DND-41 (cell line): Measurements from ENCODE around the gene ONECUT1.

ENCODE experiments used
- ATAC-seq: fragments of 200-7000 bp; cut with Tn5 transposase; 3 replicates; pipeline ENCODE4 v1.9.1; 2021; ENCODE audit warnings: low read depth; ENCODE audit not compliant: insufficient read depth
- DNase-seq: peaks from one replicate; pipeline ENCODE4 v3.0.0-alpha.2; 2020
- H2AFZ ChIP-seq: 2 replicates; pipeline ENCODE4 v1.6.0; 2012; ENCODE audit warnings: low read depth, low read length
- H3K27ac ChIP-seq: 2 replicates; pipeline ENCODE4 v1.5.1; 2012; ENCODE audit warnings: low read length, inconsistent platforms
- H3K27me3 ChIP-seq: fragments of 200-600 bp; sonication (generic); 2 replicates; pipeline ENCODE4 v1.6.0; 2012; ENCODE audit warnings: low read length, mild to moderate bottlenecking, inconsistent platforms; ENCODE audit not compliant: insufficient read depth, poor library complexity
- H3K36me3 ChIP-seq: 2 replicates; pipeline ENCODE4 v1.5.1; 2012; ENCODE audit warnings: low read length, inconsistent platforms; ENCODE audit not compliant: insufficient read depth
- H3K4me1 ChIP-seq: 2 replicates; pipeline ENCODE4 v1.5.1; 2012; ENCODE audit warnings: mild to moderate bottlenecking, low read length; ENCODE audit not compliant: insufficient read depth
- H3K4me2 ChIP-seq: 2 replicates; pipeline ENCODE4 v1.6.0; 2012; ENCODE audit warnings: mild to moderate bottlenecking, moderate library complexity, low read length, inconsistent platforms; ENCODE audit not compliant: insufficient read depth
- H3K4me3 ChIP-seq, 2 experiments: fragments of 200-600 bp in 1 of 2; shearing (Covaris generic) in 1 of 2; 2 replicates each; pipeline ENCODE4 v1.5.1; 2012 to 2016; ENCODE audit warnings: inconsistent platforms in 2 of 2, low read length in 2 of 2, mild to moderate bottlenecking in 2 of 2, low read depth in 1 of 2, moderate library complexity in 1 of 2
- H3K79me2 ChIP-seq: 2 replicates; pipeline ENCODE4 v1.6.0; 2012; ENCODE audit warnings: low read length, inconsistent platforms; ENCODE audit not compliant: insufficient read depth
- H3K9ac ChIP-seq: 2 replicates; pipeline ENCODE4 v1.6.0; 2012; ENCODE audit warnings: low read depth, mild to moderate bottlenecking, inconsistent platforms, low read length, moderate library complexity
- H3K9me3 ChIP-seq: 2 replicates; pipeline ENCODE4 v1.5.1; 2012; ENCODE audit warnings: low read length, moderate library complexity, mild to moderate bottlenecking, inconsistent platforms; ENCODE audit not compliant: insufficient read depth, severe bottlenecking
- H4K20me1 ChIP-seq: 2 replicates; pipeline ENCODE4 v1.6.0; 2012; ENCODE audit warnings: low read length; ENCODE audit not compliant: insufficient read depth
- EZH2 ChIP-seq: IDR thresholded peaks from 3 replicates; pipeline ENCODE4 v1.6.1; 2012; ENCODE audit warnings: borderline replicate concordance, low read depth, mild to moderate bottlenecking, moderate library complexity, low read length, inconsistent platforms; ENCODE audit not compliant: severe bottlenecking
- TF ChIP-seq, protein P1 (sequence below): IDR thresholded peaks from 2 replicates; pipeline ENCODE4 v1.5.1; 2012; ENCODE audit warnings: borderline replicate concordance, low read length, moderate library complexity, mild to moderate bottlenecking; ENCODE audit not compliant: poor library complexity, severe bottlenecking; ENCODE audit errors: extremely low read depth

Gene ONECUT1

DNA sequence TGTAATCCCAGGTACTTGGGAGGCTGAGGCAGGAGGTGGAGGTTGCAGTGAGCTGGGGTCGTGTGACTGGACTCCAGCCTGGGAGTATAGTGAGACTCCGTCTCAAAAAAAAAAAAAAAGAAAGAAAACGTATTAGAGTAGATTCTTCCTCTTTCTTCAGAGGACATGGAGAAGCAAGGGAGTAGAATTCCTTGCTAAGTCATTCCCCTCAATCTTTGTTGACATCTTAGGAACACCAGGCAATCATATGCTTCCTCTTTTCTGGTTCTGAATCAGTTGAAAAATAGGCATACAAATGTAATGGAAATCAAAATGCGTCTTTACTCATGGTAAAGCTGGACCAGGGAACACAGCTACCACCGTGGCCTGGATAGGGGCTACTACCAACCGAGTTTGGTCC lies 72.7 kb downstream of the ONECUT1 start:
- Histone ChIP-seq H3K4me2 (no peak overlapping the region), H4K20me1 (no peaks in the 10 kb centered on the region), H3K27me3 (no peaks in the 10 kb centered on the region), H3K4me1 (no peaks in the 10 kb centered on the region), H3K79me2 (no peaks in the 10 kb centered on the region), H3K27ac (no peak overlapping the region), H3K4me3 (no peak overlapping the region), H3K36me3 (no peaks in the 10 kb centered on the region), H2AFZ (no peak overlapping the region), H3K9me3 (no peaks in the 10 kb centered on the region), H3K9ac (no peak overlapping the region)
- ATAC-seq (no peak), DNase-seq (no peak)
- no peak for TF ChIP-seq EZH2
- TF ChIP-seq, protein P1, sequence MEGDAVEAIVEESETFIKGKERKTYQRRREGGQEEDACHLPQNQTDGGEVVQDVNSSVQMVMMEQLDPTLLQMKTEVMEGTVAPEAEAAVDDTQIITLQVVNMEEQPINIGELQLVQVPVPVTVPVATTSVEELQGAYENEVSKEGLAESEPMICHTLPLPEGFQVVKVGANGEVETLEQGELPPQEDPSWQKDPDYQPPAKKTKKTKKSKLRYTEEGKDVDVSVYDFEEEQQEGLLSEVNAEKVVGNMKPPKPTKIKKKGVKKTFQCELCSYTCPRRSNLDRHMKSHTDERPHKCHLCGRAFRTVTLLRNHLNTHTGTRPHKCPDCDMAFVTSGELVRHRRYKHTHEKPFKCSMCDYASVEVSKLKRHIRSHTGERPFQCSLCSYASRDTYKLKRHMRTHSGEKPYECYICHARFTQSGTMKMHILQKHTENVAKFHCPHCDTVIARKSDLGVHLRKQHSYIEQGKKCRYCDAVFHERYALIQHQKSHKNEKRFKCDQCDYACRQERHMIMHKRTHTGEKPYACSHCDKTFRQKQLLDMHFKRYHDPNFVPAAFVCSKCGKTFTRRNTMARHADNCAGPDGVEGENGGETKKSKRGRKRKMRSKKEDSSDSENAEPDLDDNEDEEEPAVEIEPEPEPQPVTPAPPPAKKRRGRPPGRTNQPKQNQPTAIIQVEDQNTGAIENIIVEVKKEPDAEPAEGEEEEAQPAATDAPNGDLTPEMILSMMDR: no peak

DNA sequence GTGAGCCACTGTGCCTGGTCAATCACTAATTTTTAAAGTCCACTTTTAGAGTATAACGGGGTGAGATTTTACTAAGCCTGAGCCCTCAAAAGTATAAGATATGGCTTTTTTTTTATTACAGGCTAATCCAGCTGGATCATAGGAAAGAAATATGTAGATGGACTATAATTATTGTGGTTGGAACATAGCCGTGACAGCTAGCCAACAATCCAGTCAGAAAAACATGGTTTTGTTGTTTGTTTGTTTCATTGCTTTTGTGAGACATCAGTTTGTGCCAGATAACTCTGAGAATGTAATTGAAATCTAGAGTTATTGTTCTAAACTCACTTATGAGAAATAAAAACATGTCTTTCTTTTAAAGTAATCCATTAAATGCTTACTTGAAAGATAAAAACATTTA lies 73.6 kb downstream of the ONECUT1 start:
- Histone ChIP-seq H3K9ac (no peak overlapping the region), H3K4me1 (no peaks in the 10 kb centered on the region), H3K9me3 (no peaks in the 10 kb centered on the region), H2AFZ (no peak overlapping the region), H3K27me3 (no peaks in the 10 kb centered on the region), H4K20me1 (no peaks in the 10 kb centered on the region), H3K36me3 (no peaks in the 10 kb centered on the region), H3K4me2 (no peak overlapping the region), H3K27ac (no peak overlapping the region), H3K79me2 (no peaks in the 10 kb centered on the region), H3K4me3 (no peak overlapping the region)
- no peak for TF ChIP-seq EZH2
- TF ChIP-seq, protein P1: no peak
- DNase-seq (no peak), ATAC-seq (no peak)

GRCh38 chr15:52715411-52715810 lies 74.7 kb downstream of the ONECUT1 start:
- Histone ChIP-seq H3K9me3 (no peaks in the 10 kb centered on the region), H3K27ac (no peak overlapping the region), H3K27me3 (no peaks in the 10 kb centered on the region), H3K36me3 (no peaks in the 10 kb centered on the region), H2AFZ (no peak overlapping the region), H4K20me1 (no peaks in the 10 kb centered on the region), H3K79me2 (no peaks in the 10 kb centered on the region), H3K4me3 (no peak overlapping the region), H3K9ac (no peak overlapping the region), H3K4me1 (no peaks in the 10 kb centered on the region), H3K4me2 (no peak overlapping the region)
- ATAC-seq (no peak), DNase-seq (no peak)
- TF ChIP-seq EZH2: no peak
- TF ChIP-seq, protein P1: no peak

DNA sequence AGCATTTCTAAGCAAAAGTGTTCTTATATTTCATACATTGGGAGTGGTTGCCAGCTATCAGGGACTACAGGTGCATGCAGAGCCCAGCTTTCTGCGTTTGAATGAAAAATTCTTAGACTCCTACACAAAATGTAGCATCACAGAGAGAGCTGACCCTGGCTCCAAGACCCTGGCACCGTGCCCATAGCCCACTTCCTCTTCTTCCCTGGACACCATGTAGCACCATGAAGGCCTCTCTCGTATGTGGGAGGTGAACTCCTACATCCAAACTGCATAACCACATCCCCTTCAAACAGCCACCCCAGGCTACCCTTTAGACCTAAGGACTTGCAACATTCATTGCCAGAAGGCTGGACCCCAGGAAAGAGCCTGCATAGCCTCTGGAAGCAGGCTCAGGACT lies 75.2 kb downstream of the ONECUT1 start:
- Histone ChIP-seq H3K36me3 (no peaks in the 10 kb centered on the region), H2AFZ (no peak overlapping the region), H3K4me2 (no peak overlapping the region), H3K79me2 (no peaks in the 10 kb centered on the region), H3K4me3 (no peak overlapping the region), H3K9ac (no peak overlapping the region), H3K27ac (no peak overlapping the region), H4K20me1 (no peaks in the 10 kb centered on the region), H3K9me3 (no peaks in the 10 kb centered on the region), H3K4me1 (no peaks in the 10 kb centered on the region), H3K27me3 (no peaks in the 10 kb centered on the region)
- ATAC-seq (no peak), DNase-seq (no peak)
- TF ChIP-seq EZH2: no peak
- TF ChIP-seq, protein P1: no peak
